H1 (cell line): ENCODE data around the gene SOBP. TPM values are rescaled to one million over a fixed set of nuclear protein-coding genes. Genes with fewer than 3 reads are reported as not detected.
A peak's percentile ranks its signal among the peaks of the same experiment; 100 is the strongest.

ENCODE experiments used
- CTCF ChIA-PET: fragments of 300-600 bp; sonication (Branson Sonifier 250); formaldehyde crosslinking; loops from one replicate; lab custom pipeline; 2021; ENCODE audit not compliant: partially characterized antibody; lab: Charles Lee
- POLR2A ChIA-PET: fragments of 300-600 bp; sonication (Branson Sonifier 250); formaldehyde crosslinking; loops from one replicate; lab custom pipeline; 2021; ENCODE audit warnings: inconsistent platforms; ENCODE audit not compliant: partially characterized antibody; lab: Charles Lee
- DNase-seq, 2 experiments: peaks; one replicate each; pipeline versions ENCODE4 v3.0.0 to v3.0.0-alpha.2; 2010 to 2022; ENCODE audit warnings: low spot score in 2 of 2, low read depth in 1 of 2, mixed read lengths in 1 of 2
- FAIRE-seq: peaks from 2 replicates; lab custom pipeline; 2011; peaks lifted over from hg19 to GRCh38; lab: Jason Lieb, UNC
- H2AFZ ChIP-seq: 2 replicates; pipeline ENCODE4 v1.8.1; 2012; ENCODE audit warnings: low read length, inconsistent platforms
- H2AK5ac ChIP-seq: 2 replicates; pipeline ENCODE4 v1.6.1; 2013; ENCODE audit warnings: low read depth, low read length
- H2BK120ac ChIP-seq: replicated peaks from 2 replicates; pipeline ENCODE3; 2013; ENCODE audit warnings: low read depth, low read length, inconsistent platforms
- H2BK12ac ChIP-seq: 2 replicates; pipeline ENCODE4 v1.6.1; 2013; ENCODE audit warnings: low read depth, low read length
- H2BK15ac ChIP-seq: 2 replicates; pipeline ENCODE4 v1.6.1; 2013; ENCODE audit warnings: low read length
- H2BK20ac ChIP-seq: 2 replicates; pipeline ENCODE4 v1.6.1; 2013; ENCODE audit warnings: low read length
- H2BK5ac ChIP-seq: 2 replicates; pipeline ENCODE4 v1.6.1; 2013; ENCODE audit warnings: low read depth, low read length
- H3K14ac ChIP-seq: 2 replicates; pipeline ENCODE4 v1.6.1; 2013; ENCODE audit warnings: inconsistent platforms; ENCODE audit not compliant: insufficient read length
- H3K18ac ChIP-seq: 2 replicates; pipeline ENCODE4 v1.6.1; 2013; ENCODE audit warnings: low read length; ENCODE audit errors: extremely low read depth
- H3K23ac ChIP-seq: 2 replicates; pipeline ENCODE4 v1.6.1; 2013; ENCODE audit warnings: inconsistent platforms; ENCODE audit not compliant: insufficient read length
- H3K23me2 ChIP-seq: 2 replicates; pipeline ENCODE4 v1.6.1; 2013; ENCODE audit warnings: low read depth, low read length
- H3K27ac ChIP-seq: 2 replicates; pipeline ENCODE4 v1.6.1; 2011; ENCODE audit warnings: low read depth, low read length, inconsistent platforms
- H3K27me3 ChIP-seq, 4 experiments: replicated peaks in 1 of 4; 1 replicate in 1 of 4; 2 replicates in 3 of 4; pipeline versions ENCODE4 v1.6.1 to v1.8.1; 2011 to 2013; ENCODE audit warnings: low read length in 3 of 4, mild to moderate bottlenecking in 3 of 4, inconsistent platforms in 2 of 4, mixed read lengths in 2 of 4, moderate library complexity in 1 of 4; ENCODE audit not compliant: control insufficient read depth in 3 of 4, insufficient read depth in 3 of 4; ENCODE audit errors: extremely low read depth in 1 of 4
- H3K36me3 ChIP-seq, 4 experiments: 2 replicates each; pipeline versions ENCODE4 v1.6.1 to v1.8.1; 2011 to 2013; ENCODE audit warnings: mild to moderate bottlenecking in 4 of 4, low read length in 3 of 4, moderate library complexity in 2 of 4, control low read depth in 1 of 4, inconsistent platforms in 1 of 4; ENCODE audit not compliant: insufficient read depth in 4 of 4, control insufficient read depth in 2 of 4
- H3K4ac ChIP-seq: replicated peaks from 2 replicates; pipeline ENCODE3; 2013; ENCODE audit warnings: low read length, low read depth, mixed read lengths, inconsistent platforms; ENCODE audit not compliant: insufficient read length
- H3K4me1 ChIP-seq, 4 experiments: replicated peaks in 1 of 4; 1 replicate in 1 of 4; 2 replicates in 3 of 4; pipeline versions ENCODE4 v1.6.1 to v1.8.1; 2011 to 2013; ENCODE audit warnings: low read length in 3 of 4, inconsistent platforms in 2 of 4, mixed read lengths in 1 of 4; ENCODE audit not compliant: insufficient read depth in 4 of 4, control insufficient read depth in 3 of 4
- H3K4me2 ChIP-seq, 2 experiments: 2 replicates each; pipeline versions ENCODE4 v1.6.1 to v1.8.1; 2011 to 2013; ENCODE audit warnings: low read depth in 2 of 2, low read length in 2 of 2, control low read depth in 1 of 2, inconsistent platforms in 1 of 2, mild to moderate bottlenecking in 1 of 2; ENCODE audit not compliant: insufficient read depth in 1 of 2
- H3K4me3 ChIP-seq, 4 experiments: fragments of 200-600, 300-600 bp in 1 of 4; sonication (generic), shearing (Covaris generic), sonication (Bioruptor Twin) in 1 of 4; 2 replicates each; pipeline versions ENCODE4 v1.5.1 to v1.8.1; 2011 to 2016; ENCODE audit warnings: low read length in 4 of 4, low read depth in 3 of 4, control low read depth in 2 of 4, inconsistent platforms in 2 of 4, mild to moderate bottlenecking in 2 of 4, mixed read lengths in 1 of 4, moderate library complexity in 1 of 4; ENCODE audit not compliant: insufficient read depth in 2 of 4; ENCODE audit errors: extremely low read depth in 1 of 4
- H3K56ac ChIP-seq: replicated peaks from 2 replicates; pipeline ENCODE3; 2013; ENCODE audit warnings: low read depth, mild to moderate bottlenecking, mixed read lengths, low read length, inconsistent platforms; ENCODE audit not compliant: insufficient read length
- H3K79me1 ChIP-seq: 2 replicates; pipeline ENCODE4 v1.6.1; 2013; ENCODE audit warnings: low read depth, low read length, control low read depth
- H3K79me2 ChIP-seq, 2 experiments: 2 replicates each; pipeline versions ENCODE4 v1.6.1 to v1.8.1; 2012 to 2013; ENCODE audit warnings: low read length in 2 of 2, mild to moderate bottlenecking in 2 of 2, inconsistent platforms in 1 of 2; ENCODE audit not compliant: insufficient read depth in 2 of 2, control insufficient read depth in 1 of 2
- H3K9ac ChIP-seq, 4 experiments: replicated peaks in 1 of 4; 1 replicate in 1 of 4; 2 replicates in 3 of 4; pipeline versions ENCODE4 v1.6.1 to v1.8.1; 2011 to 2013; ENCODE audit warnings: low read depth in 3 of 4, low read length in 3 of 4, control low read depth in 2 of 4, mild to moderate bottlenecking in 2 of 4, moderate library complexity in 2 of 4, inconsistent platforms in 1 of 4; ENCODE audit errors: extremely low read depth in 1 of 4
- H3K9me3 ChIP-seq, 2 experiments: 2 replicates each; pipeline versions ENCODE4 v1.6.1 to v1.8.1; 2012 to 2013; ENCODE audit warnings: mild to moderate bottlenecking in 2 of 2, moderate library complexity in 2 of 2, control low read depth in 1 of 2, inconsistent platforms in 1 of 2, low read depth in 1 of 2, low read length in 1 of 2, mixed read lengths in 1 of 2; ENCODE audit not compliant: insufficient read depth in 2 of 2
- H4K20me1 ChIP-seq, 2 experiments: replicated peaks in 1 of 2; 2 replicates each; pipeline versions ENCODE3 to v1.8.1; 2011 to 2013; ENCODE audit warnings: inconsistent platforms in 2 of 2, low read length in 2 of 2, mild to moderate bottlenecking in 1 of 2; ENCODE audit not compliant: insufficient read depth in 2 of 2, control insufficient read depth in 1 of 2
- H4K5ac ChIP-seq: 2 replicates; pipeline ENCODE4 v1.6.1; 2013; ENCODE audit warnings: low read length, low read depth, mixed read lengths, inconsistent platforms; ENCODE audit not compliant: insufficient read length
- H4K8ac ChIP-seq: 2 replicates; pipeline ENCODE4 v1.8.0; 2013; ENCODE audit warnings: mild to moderate bottlenecking, moderate library complexity, low read length, inconsistent platforms; ENCODE audit not compliant: insufficient read depth; ENCODE audit errors: extremely low read depth
- H4K91ac ChIP-seq: replicated peaks from 2 replicates; pipeline ENCODE3; 2013; ENCODE audit warnings: low read length, mixed read lengths, inconsistent platforms; ENCODE audit not compliant: insufficient read length
- ASH2L ChIP-seq: fragments of 200-600, 300-600 bp; sonication (generic); IDR thresholded peaks from one replicate; pipeline ENCODE4 v1.7.1; 2017; ENCODE audit warnings: low read length
- CTBP2 ChIP-seq: IDR thresholded peaks from 2 replicates; pipeline ENCODE4 v1.7.0; 2011; ENCODE audit warnings: borderline replicate concordance, mild to moderate bottlenecking, moderate library complexity, mixed read lengths, low read length; ENCODE audit not compliant: insufficient read depth, insufficient read length
- E2F6 ChIP-seq: IDR thresholded peaks from 2 replicates; pipeline ENCODE4 v1.6.1; 2012; ENCODE audit warnings: inconsistent platforms
- GABPA ChIP-seq: IDR thresholded peaks from 2 replicates; pipeline ENCODE4 v1.6.1; 2011; ENCODE audit warnings: mild to moderate bottlenecking, low read length, moderate library complexity, borderline replicate concordance; ENCODE audit not compliant: insufficient read depth
- MAX ChIP-seq: IDR thresholded peaks from 2 replicates; pipeline ENCODE4 v1.6.1; 2012; ENCODE audit warnings: inconsistent platforms
- RAD21 ChIP-seq, 2 experiments: IDR thresholded peaks in 1 of 2; conservative IDR thresholded peaks in 1 of 2; 2 replicates each; pipeline ENCODE4 v1.6.1; 2011; ENCODE audit warnings: low read depth in 2 of 2, low read length in 2 of 2, improper control_type of control experiment in 1 of 2, inconsistent platforms in 1 of 2, mild to moderate bottlenecking in 1 of 2, moderate library complexity in 1 of 2
- SIN3A ChIP-seq, 2 experiments: IDR thresholded peaks in 1 of 2; conservative IDR thresholded peaks in 1 of 2; 2 replicates each; pipeline ENCODE4 v1.6.1; 2011 to 2012; ENCODE audit warnings: low read length in 2 of 2, improper control_type of control experiment in 1 of 2, low read depth in 1 of 2, mild to moderate bottlenecking in 1 of 2
- SRF ChIP-seq: IDR thresholded peaks from 2 replicates; pipeline ENCODE4 v1.6.1; 2011; ENCODE audit warnings: mild to moderate bottlenecking, low read depth, low read length, moderate library complexity
- YY1 ChIP-seq: IDR thresholded peaks from 2 replicates; pipeline ENCODE4 v1.6.1; 2011; ENCODE audit warnings: low read depth, mild to moderate bottlenecking, low read length
- WGBS, 2 experiments: shearing (Covaris generic) in 1 of 2; methylation state at CpG; one replicate each; pipeline versions ENCODE4 v1.1.6 to v1.1.7; 2013 to 2015; ENCODE audit warnings: low lambda C conversion rate in 2 of 2, mixed read lengths in 2 of 2, inconsistent platforms in 1 of 2, low coverage in 1 of 2, missing lambda C conversion rate in 1 of 2; ENCODE audit not compliant: insufficient replicate concordance in 2 of 2, insufficient coverage in 1 of 2, insufficient read length in 1 of 2; ENCODE audit errors: extremely low coverage in 1 of 2, missing lambda C conversion rate in 1 of 2; 5-methylcytosine and 5-hydroxymethylcytosine counted together
- polyA plus RNA-seq, 7 experiments: library from polyadenylated mRNA; depleted of rRNA in 3 of 7; stranded (reverse) in 5 of 7; unstranded in 2 of 7; fragments of >200 nt in 5 of 7; fragments of 200-250 nt in 2 of 7; gene quantifications; 1 replicate in 5 of 7; 2 replicates in 1 of 7; 4 replicates in 1 of 7; pipeline versions ENCODE4 v1.2.1 to v1.2.3, GENCODE V29; 2011 to 2013; ENCODE audit warnings: missing spikeins in 2 of 7, mixed read lengths in 2 of 7
- total RNA-seq: library from RNA; stranded (reverse); fragmentation: NEBNext Ultra II Directional; extraction: Animal tissue kit (Norgen Biotek cat#: 25700); gene quantifications from 2 replicates; pipeline ENCODE4 v1.2.1, GENCODE V29; 2021

The SOBP gene
- total and polyA plus RNA-seq, 2 of the 8 experiments (the other 6 are each of a cell fraction or from before 2014, with no cell fraction given): 0.45 to 6.2 TPM

- no peak overlapping the region; the same call in 1 of the 2 replicates for H2BK15ac ChIP-seq
- FAIRE-seq (no peak), DNase-seq (peak in 1 of 2 experiments; percentile 85)
- no peak overlapping the region for H3K4ac ChIP-seq
- no peak overlapping the region for H2BK12ac ChIP-seq
- H4K8ac ChIP-seq: peak overlapping the region; percentile 52
- H2BK5ac ChIP-seq: no peak overlapping the region; the same call in 1 of the 2 replicates
- no peak overlapping the region for H2AK5ac ChIP-seq
- no peak overlapping the region for H3K56ac ChIP-seq
- peak overlapping the region; percentile 3 for H4K91ac ChIP-seq
- H3K27ac ChIP-seq: no peak overlapping the region
- no peaks in the 10 kb centered on the region for H3K79me2 ChIP-seq
- H3K9me3 ChIP-seq: no peaks in the 10 kb centered on the region
- peaks cover 26% of the 10 kb centered on the region for H3K23me2 ChIP-seq
- CTCF ChIA-PET: interaction anchor here (1.0 to 2.2 kb wide), 6 partner anchors 9 to 158 kb away, joined by 3 to 10 read pairs (median 4); partner anchors contain the start of gene PDSS2
- peaks cover 10 to 43% (median 27%) of the 10 kb centered on the region in 4 experiments for H3K27me3 ChIP-seq
- H3K4me1 ChIP-seq: peaks cover 0 to 14% (median 10%) of the 10 kb centered on the region in 4 experiments; a peak in 6 of 7 replicates
- peak overlapping the region in 1 of 4 experiments; percentile 55; a peak in 3 of 7 replicates for H3K9ac ChIP-seq
- WGBS, 2 experiments: 1% methylated on average over 38 of the region's 51 CpGs; no CpG with 5 or more reads in 1 of the 2 experiments
- peak overlapping the region; percentile 73; the same call in 1 of the 2 replicates for H3K18ac ChIP-seq
- H2AFZ ChIP-seq: peak overlapping the region; percentile 29; the same call in 1 of the 2 replicates
- no peaks in the 10 kb centered on the region for H3K36me3 ChIP-seq
- H3K14ac ChIP-seq: no peak overlapping the region
- POLR2A ChIA-PET: interaction anchor here (0.6 to 5.4 kb wide), 4 partner anchors 8 to 204 kb away, joined by 3 to 26 read pairs (median 4); partner anchors contain the start of gene PDSS2
- H3K4me3 ChIP-seq: peak overlapping the region; percentile 63 to 91 (median 73)
- no peak overlapping the region for H2BK120ac ChIP-seq
- peak overlapping the region; percentile 97 to 99 for H3K4me2 ChIP-seq
- no peak overlapping the region for H4K5ac ChIP-seq
- H3K79me1 ChIP-seq: no peaks in the 10 kb centered on the region; the same call in 1 of the 2 replicates
- no peak overlapping the region for H2BK20ac ChIP-seq
- peaks cover 0 to 2% of the 10 kb centered on the region in 2 experiments for H4K20me1 ChIP-seq
- no peak overlapping the region for H3K23ac ChIP-seq
- TF ChIP-seq RAD21 (IDR thresholded peaks at IDR 0.05 in 1 of 2, conservative IDR thresholded peaks at IDR 0.05 in 1 of 2; ENCODE audit: low read depth in 2 of 2, low read length in 2 of 2) (peak; percentile 3 to 15; a peak in 1 of 4 replicates), GABPA (no peak), E2F6 (0 out of 2 replicates have a peak, but pooled peaks have one; percentile 5), CTBP2 (peak; percentile 89), ASH2L (no peak), YY1 (peak; percentile 17; the same call in 1 of the 2 replicates), MAX (peak; percentile 60), SIN3A (conservative IDR thresholded peaks at IDR 0.05 in 1 of 2, IDR thresholded peaks at IDR 0.05 in 1 of 2; ENCODE audit: low read depth in 1 of 2, low read length in 2 of 2) (peak in 1 of 2 experiments; percentile 89; a peak in 2 of 4 replicates), SRF (no peak)
Measured at GRCh38 chr6:107488875-107489635, 862 bp upstream of the SOBP start.
